Panc1 (cell line): Measurements from ENCODE around the gene FAM186B. TPM values are rescaled to one million over a fixed set of nuclear protein-coding genes. Genes with fewer than 3 reads are reported as not detected.

Source experiments
- ATAC-seq: fragments of 200-7000 bp; cut with Tn5 transposase; 2 replicates; pipeline ENCODE4 v1.9.1; 2020; ENCODE audit warnings: mild to moderate bottlenecking, moderate library complexity
- BruUV-seq: library from RNA; stranded (reverse); fragments of 400-500 nt; replicated peaks from 2 replicates; lab custom pipeline; 2021; lab: Mats Ljungman, UMichigan
- CTCF ChIA-PET: fragments of 300-600 bp; sonication (Branson Sonifier 250); formaldehyde crosslinking; loops from one replicate; lab custom pipeline; 2022; ENCODE audit warnings: antibody characterized with exemption; lab: Charles Lee
- POLR2A ChIA-PET: fragments of 300-600 bp; sonication (Branson Sonifier 250); formaldehyde crosslinking; loops from one replicate; lab custom pipeline; 2022; ENCODE audit warnings: antibody characterized with exemption; lab: Charles Lee
- DNase-seq: peaks from one replicate; pipeline ENCODE4 v3.0.0-alpha.2; 2010; ENCODE audit warnings: low read depth, low spot score
- H3K27ac ChIP-seq: 2 replicates; pipeline ENCODE4 v1.5.1; 2011; ENCODE audit warnings: mild to moderate bottlenecking, low read length, inconsistent platforms
- H3K27me3 ChIP-seq: fragments of 200-500 bp; sonication (Bioruptor generic); 2 replicates; pipeline ENCODE4 v1.6.0; 2014; ENCODE audit warnings: low read length, inconsistent platforms; ENCODE audit not compliant: control insufficient read depth, insufficient read depth
- H3K36me3 ChIP-seq: fragments of 200-500 bp; sonication (Bioruptor generic); 2 replicates; pipeline ENCODE4 v1.5.1; 2014; ENCODE audit warnings: inconsistent platforms, mild to moderate bottlenecking, low read length, moderate library complexity; ENCODE audit not compliant: control insufficient read depth, insufficient read depth
- H3K4me1 ChIP-seq: 2 replicates; pipeline ENCODE4 v1.5.1; 2011; ENCODE audit warnings: inconsistent platforms, mild to moderate bottlenecking, low read length, moderate library complexity; ENCODE audit not compliant: control insufficient read depth, insufficient read depth
- H3K4me3 ChIP-seq, 2 experiments: 2 replicates each; pipeline ENCODE4 v1.5.1; 2011 to 2012; ENCODE audit warnings: low read depth in 2 of 2, low read length in 2 of 2, mild to moderate bottlenecking in 2 of 2, inconsistent platforms in 1 of 2, moderate library complexity in 1 of 2
- H3K9me3 ChIP-seq: fragments of 200-500 bp; sonication (Bioruptor generic); 2 replicates; pipeline ENCODE4 v1.5.1; 2014; ENCODE audit warnings: low read depth, mild to moderate bottlenecking, inconsistent platforms, low read length, moderate library complexity; ENCODE audit not compliant: control insufficient read depth, insufficient read depth
- CTCF ChIP-seq: fragments of 450-650 bp; IDR thresholded peaks from 2 replicates; pipeline ENCODE4 v1.5.1; 2017; ENCODE audit warnings: mild to moderate bottlenecking
- POLR2AphosphoS5 ChIP-seq: IDR thresholded peaks from 2 replicates; pipeline ENCODE4 v1.6.1; 2012; ENCODE audit warnings: mild to moderate bottlenecking, low read depth, low read length, moderate library complexity
- SIN3A ChIP-seq: IDR thresholded peaks from 2 replicates; pipeline ENCODE4 v1.6.1; 2012; ENCODE audit warnings: low read depth, mild to moderate bottlenecking, low read length, moderate library complexity, borderline replicate concordance; ENCODE audit not compliant: insufficient read depth
- TCF7L2 ChIP-seq: IDR thresholded peaks from 2 replicates; pipeline ENCODE4 v1.6.1; 2011; ENCODE audit warnings: mild to moderate bottlenecking, low read depth, low read length, inconsistent platforms
- in situ Hi-C: cut with HindIII; loops from 2 replicates; pipeline ENCODE4 v1.10.0; 2016; ENCODE audit warnings: low sequenced_read_pairs, low pct_unique_long_range_greater_than_20kb
- intact Hi-C: fragments of 100-400 bp; cut with micrococcal nuclease; formaldehyde crosslinking; loops from one replicate; pipeline ENCODE4 v1.10.0; 2022; ENCODE audit not compliant: unreplicated experiment
- total RNA-seq: library from RNA; stranded (reverse); gene quantifications from one replicate; pipeline ENCODE4 v1.2.1, GENCODE V29; 2021; ENCODE audit not compliant: unreplicated experiment
- TF ChIP-seq, protein P1 (sequence below), 2 experiments: IDR thresholded peaks; 2 replicates each; pipeline ENCODE4 v1.6.1; 2011 to 2012; ENCODE audit warnings: low read depth in 2 of 2, control low read depth in 1 of 2, low read length in 1 of 2, mild to moderate bottlenecking in 1 of 2, moderate library complexity in 1 of 2; ENCODE audit not compliant: insufficient read depth in 1 of 2

FAM186B gene
- total RNA-seq, 1 experiment from 2014 or later: 0.13 TPM

DNA sequence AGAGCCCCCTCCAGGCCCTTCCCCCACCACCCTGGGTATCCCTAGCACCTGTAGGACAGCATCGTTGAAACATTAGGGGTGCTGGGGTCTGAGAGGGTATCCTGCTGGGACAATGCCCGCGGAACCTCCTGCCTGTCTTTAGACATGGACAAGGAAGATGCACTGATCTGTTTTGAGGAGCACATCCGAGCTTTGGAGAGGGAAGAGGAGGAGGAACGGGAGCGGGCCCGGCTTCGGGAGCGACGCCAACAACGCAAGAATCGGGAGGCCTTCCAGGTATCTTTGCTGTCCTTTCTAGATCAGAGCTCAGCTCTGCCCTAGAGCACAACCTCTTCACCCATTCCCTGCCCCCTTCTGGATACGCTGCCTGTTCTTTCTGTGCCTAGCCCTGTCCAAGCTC, 31.1 kb upstream of the FAM186B start:
- intact Hi-C loops: loop anchor here (2.0 kb wide), 1 partner anchor 70 kb away; the partner anchor contains the start of gene FMNL3
- H3K27me3 ChIP-seq: no peaks in the 10 kb centered on the region
- TF ChIP-seq, protein P1, sequence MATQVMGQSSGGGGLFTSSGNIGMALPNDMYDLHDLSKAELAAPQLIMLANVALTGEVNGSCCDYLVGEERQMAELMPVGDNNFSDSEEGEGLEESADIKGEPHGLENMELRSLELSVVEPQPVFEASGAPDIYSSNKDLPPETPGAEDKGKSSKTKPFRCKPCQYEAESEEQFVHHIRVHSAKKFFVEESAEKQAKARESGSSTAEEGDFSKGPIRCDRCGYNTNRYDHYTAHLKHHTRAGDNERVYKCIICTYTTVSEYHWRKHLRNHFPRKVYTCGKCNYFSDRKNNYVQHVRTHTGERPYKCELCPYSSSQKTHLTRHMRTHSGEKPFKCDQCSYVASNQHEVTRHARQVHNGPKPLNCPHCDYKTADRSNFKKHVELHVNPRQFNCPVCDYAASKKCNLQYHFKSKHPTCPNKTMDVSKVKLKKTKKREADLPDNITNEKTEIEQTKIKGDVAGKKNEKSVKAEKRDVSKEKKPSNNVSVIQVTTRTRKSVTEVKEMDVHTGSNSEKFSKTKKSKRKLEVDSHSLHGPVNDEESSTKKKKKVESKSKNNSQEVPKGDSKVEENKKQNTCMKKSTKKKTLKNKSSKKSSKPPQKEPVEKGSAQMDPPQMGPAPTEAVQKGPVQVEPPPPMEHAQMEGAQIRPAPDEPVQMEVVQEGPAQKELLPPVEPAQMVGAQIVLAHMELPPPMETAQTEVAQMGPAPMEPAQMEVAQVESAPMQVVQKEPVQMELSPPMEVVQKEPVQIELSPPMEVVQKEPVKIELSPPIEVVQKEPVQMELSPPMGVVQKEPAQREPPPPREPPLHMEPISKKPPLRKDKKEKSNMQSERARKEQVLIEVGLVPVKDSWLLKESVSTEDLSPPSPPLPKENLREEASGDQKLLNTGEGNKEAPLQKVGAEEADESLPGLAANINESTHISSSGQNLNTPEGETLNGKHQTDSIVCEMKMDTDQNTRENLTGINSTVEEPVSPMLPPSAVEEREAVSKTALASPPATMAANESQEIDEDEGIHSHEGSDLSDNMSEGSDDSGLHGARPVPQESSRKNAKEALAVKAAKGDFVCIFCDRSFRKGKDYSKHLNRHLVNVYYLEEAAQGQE (IDR thresholded peaks at IDR 0.05; ENCODE audit: insufficient read depth in 1 of 2, low read depth in 2 of 2, low read length in 1 of 2): no peak
- TF ChIP-seq POLR2AphosphoS5 (no peak), CTCF (no peak), TCF7L2 (no peak), SIN3A (no peak)
- H3K27ac ChIP-seq: no peak overlapping the region
- CTCF ChIA-PET: interaction anchor here (0.6 to 1.4 kb wide), 4 partner anchors 14 to 202 kb away, joined by 3 to 12 read pairs (median 8); partner anchors contain the start of gene TMBIM6
- no peaks in the 10 kb centered on the region; the same call in 1 of the 2 replicates for H3K4me1 ChIP-seq
- DNase-seq (no peak), ATAC-seq (no peak)
- no peaks in the 10 kb centered on the region; the same call in 1 of the 2 replicates for H3K36me3 ChIP-seq
- H3K9me3 ChIP-seq: no peaks in the 10 kb centered on the region
- no TSS peak for BruUV-seq
- in situ Hi-C loops: no loop called here
- no peak overlapping the region for H3K4me3 ChIP-seq
- POLR2A ChIA-PET: no interaction called here

GRCh38 chr12:49635656-49636055, 30.2 kb upstream of the FAM186B start:
- ChIA-PET CTCF (interaction anchor here (0.5 to 0.6 kb wide), 2 partner anchors 16 to 105 kb away, joined by 6 to 7 read pairs; partner anchors contain the start of gene TMBIM6), POLR2A (no interaction called here)
- ATAC-seq (no peak), DNase-seq (no peak)
- Histone ChIP-seq H3K27ac (no peak overlapping the region), H3K27me3 (no peaks in the 10 kb centered on the region), H3K36me3 (no peaks in the 10 kb centered on the region; the same call in 1 of the 2 replicates), H3K4me1 (no peaks in the 10 kb centered on the region; the same call in 1 of the 2 replicates), H3K4me3 (no peak overlapping the region), H3K9me3 (no peaks in the 10 kb centered on the region)
- intact Hi-C loops: loop anchor here (2.0 kb wide), 1 partner anchor 71 kb away; the partner anchor contains the start of gene FMNL3
- TF ChIP-seq POLR2AphosphoS5 (no peak), SIN3A (no peak), CTCF (no peak), TCF7L2 (no peak)
- TF ChIP-seq, protein P1 (IDR thresholded peaks at IDR 0.05; ENCODE audit: insufficient read depth in 1 of 2, low read depth in 2 of 2, low read length in 1 of 2): no peak
- no TSS peak for BruUV-seq
- in situ Hi-C loops: no loop called here
